Erythroblast (primary cell): ENCODE data around the gene ERVW-1.

ENCODE experiments used
- GATA1 ChIP-seq: IDR thresholded peaks from 2 replicates; pipeline ENCODE4 v1.6.1; 2011; ENCODE audit warnings: low read depth, mild to moderate bottlenecking, control low read depth, low read length, moderate library complexity
- POLR2A ChIP-seq: IDR thresholded peaks from 2 replicates; pipeline ENCODE4 v1.6.1; 2011; ENCODE audit warnings: mild to moderate bottlenecking, low read length

DNA sequence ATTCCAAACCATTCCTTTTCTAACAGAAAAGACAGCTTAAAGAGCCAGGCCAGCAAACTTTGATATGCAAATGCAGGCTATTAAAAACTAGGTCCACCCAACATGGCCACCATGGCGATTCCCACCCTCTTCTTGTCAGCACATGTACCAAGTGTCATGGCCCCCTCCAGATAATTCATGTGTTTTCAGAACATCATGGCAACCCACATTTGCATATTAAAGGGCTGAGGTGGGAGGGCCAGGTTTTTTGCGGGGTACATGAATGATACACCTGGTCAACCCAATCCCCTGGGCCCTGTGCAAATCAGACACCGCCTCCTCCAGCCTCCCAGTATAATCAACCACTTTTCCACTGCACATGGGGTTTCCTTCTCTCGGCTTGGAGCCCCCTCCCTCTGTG lies 965 bp upstream of the ERVW-1 start:
- no peak for TF ChIP-seq POLR2A
- TF ChIP-seq GATA1 = no peak
